Astrocyte of the cerebellum (primary cell): Measurements from ENCODE around the gene INPP5D.

Source experiments
- DNase-seq: peaks from one replicate; pipeline ENCODE4 v3.0.0-alpha.2; 2011; ENCODE audit warnings: low read depth
- H3K4me3 ChIP-seq: 2 replicates; pipeline ENCODE4 v1.5.1; 2011; ENCODE audit warnings: mild to moderate bottlenecking, low read depth, low read length, moderate library complexity
- CTCF ChIP-seq: IDR thresholded peaks from 2 replicates; pipeline ENCODE4 v1.5.1; 2012; ENCODE audit warnings: low read length, low read depth, moderate library complexity, mild to moderate bottlenecking; ENCODE audit errors: missing control alignments
- in situ Hi-C: cut with HindIII; loops from 2 replicates; pipeline ENCODE4 v1.10.0; 2017; ENCODE audit warnings: low sequenced_read_pairs

The INPP5D gene

GRCh38 chr2:233131936-233132720 is 72.0 kb downstream of the INPP5D start:
- in situ Hi-C loops: no loop called here
- TF ChIP-seq CTCF: no peak
- DNase-seq: no peak
- no peak overlapping the region for H3K4me3 ChIP-seq

GRCh38 chr2:233133239-233133638 is 73.1 kb downstream of the INPP5D start:
- no peak for DNase-seq
- in situ Hi-C loops: no loop called here
- TF ChIP-seq CTCF: no peak
- H3K4me3 ChIP-seq: no peak overlapping the region

GRCh38 chr2:233135421-233135820 is 75.3 kb downstream of the INPP5D start:
- H3K4me3 ChIP-seq: no peak overlapping the region
- in situ Hi-C loops: no loop called here
- TF ChIP-seq CTCF: no peak
- no peak for DNase-seq

- H3K4me3 ChIP-seq: no peak overlapping the region
- TF ChIP-seq CTCF: no peak
- no peak for DNase-seq
- in situ Hi-C loops: no loop called here
These were observed 76.9 kb downstream of the INPP5D start for GRCh38 chr2:233137040-233137439.

- DNase-seq: no peak
- no peak for TF ChIP-seq CTCF
- no peak overlapping the region for H3K4me3 ChIP-seq
- in situ Hi-C loops: no loop called here
These were observed 80.0 kb downstream of the INPP5D start for GRCh38 chr2:233140077-233140585.

- in situ Hi-C loops: no loop called here
- no peak for TF ChIP-seq CTCF
- DNase-seq: no peak
- H3K4me3 ChIP-seq: no peak overlapping the region
These were observed 80.8 kb downstream of the INPP5D start for GRCh38 chr2:233140978-233141377.
